ENCODE measurements around the gene SLC25A47. TPM values are rescaled to one million over a fixed set of nuclear protein-coding genes. Genes with fewer than 3 reads are reported as not detected.

SLC25A47 gene
- total RNA-seq, 4 donors from 2014 or later: 0.54 to 1.2 TPM; not detected in 2

GRCh38 chr14:100291305-100292075 is 31.6 kb upstream of the SLC25A47 start:
- Histone ChIP-seq H3K4me3 (no peak overlapping the region), H3K36me3 (peaks cover 0 to 17% (median 0%) of the 10 kb centered on the region in 3 donors), H3K27me3 (no peaks in the 10 kb centered on the region), H3K27ac (no peak overlapping the region), H3K9me3 (no peaks in the 10 kb centered on the region), H3K4me1 (peaks cover 0 to 8% (median 0%) of the 10 kb centered on the region in 4 donors)
- DNase-seq: peak in 1 of 3 donors; percentile 42
- TF ChIP-seq POLR2A (IDR thresholded peaks at IDR 0.05): no peak
- TF ChIP-seq, protein P1, sequence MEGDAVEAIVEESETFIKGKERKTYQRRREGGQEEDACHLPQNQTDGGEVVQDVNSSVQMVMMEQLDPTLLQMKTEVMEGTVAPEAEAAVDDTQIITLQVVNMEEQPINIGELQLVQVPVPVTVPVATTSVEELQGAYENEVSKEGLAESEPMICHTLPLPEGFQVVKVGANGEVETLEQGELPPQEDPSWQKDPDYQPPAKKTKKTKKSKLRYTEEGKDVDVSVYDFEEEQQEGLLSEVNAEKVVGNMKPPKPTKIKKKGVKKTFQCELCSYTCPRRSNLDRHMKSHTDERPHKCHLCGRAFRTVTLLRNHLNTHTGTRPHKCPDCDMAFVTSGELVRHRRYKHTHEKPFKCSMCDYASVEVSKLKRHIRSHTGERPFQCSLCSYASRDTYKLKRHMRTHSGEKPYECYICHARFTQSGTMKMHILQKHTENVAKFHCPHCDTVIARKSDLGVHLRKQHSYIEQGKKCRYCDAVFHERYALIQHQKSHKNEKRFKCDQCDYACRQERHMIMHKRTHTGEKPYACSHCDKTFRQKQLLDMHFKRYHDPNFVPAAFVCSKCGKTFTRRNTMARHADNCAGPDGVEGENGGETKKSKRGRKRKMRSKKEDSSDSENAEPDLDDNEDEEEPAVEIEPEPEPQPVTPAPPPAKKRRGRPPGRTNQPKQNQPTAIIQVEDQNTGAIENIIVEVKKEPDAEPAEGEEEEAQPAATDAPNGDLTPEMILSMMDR (IDR thresholded peaks at IDR 0.05): no peak

DNA sequence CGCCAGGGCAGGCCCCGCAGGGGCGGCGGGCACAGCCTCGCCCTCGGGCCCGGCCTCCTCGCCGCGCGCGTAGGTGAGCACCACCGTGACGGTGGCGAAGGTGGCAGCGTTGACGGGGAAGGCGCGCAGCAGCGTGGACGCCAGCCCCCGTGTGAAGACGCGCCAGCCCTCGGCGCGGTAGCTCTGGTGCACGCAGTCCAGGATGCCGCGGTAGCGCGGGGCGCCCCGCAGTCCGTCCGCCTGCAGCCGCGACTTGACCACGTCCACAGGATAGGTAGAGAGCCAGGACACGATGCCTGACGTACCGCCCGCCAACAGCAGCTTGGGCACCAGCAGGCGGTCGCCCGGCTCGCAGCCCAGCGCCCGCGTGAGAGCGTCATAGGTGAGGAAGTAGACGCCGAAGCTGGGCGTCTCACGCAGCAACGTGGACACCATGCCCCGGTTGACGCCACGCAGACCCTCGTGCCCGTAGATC is 30.8 kb upstream of the SLC25A47 start:
- H3K36me3 ChIP-seq: peaks cover 0 to 17% (median 0%) of the 10 kb centered on the region in 3 donors
- TF ChIP-seq, protein P1 (IDR thresholded peaks at IDR 0.05): no peak
- no peak for TF ChIP-seq POLR2A (IDR thresholded peaks at IDR 0.05)
- peak in 1 of 3 donors; percentile 30 for DNase-seq
- H3K27me3 ChIP-seq: no peaks in the 10 kb centered on the region
- H3K4me1 ChIP-seq: peaks cover 0 to 15% (median 2%) of the 10 kb centered on the region in 4 donors
- no peaks in the 10 kb centered on the region for H3K9me3 ChIP-seq
- no peak overlapping the region for H3K4me3 ChIP-seq
- no peak overlapping the region for H3K27ac ChIP-seq

- H3K4me3 ChIP-seq: no peak overlapping the region
- H3K27me3 ChIP-seq: no peaks in the 10 kb centered on the region
- peaks cover 0 to 21% (median 7%) of the 10 kb centered on the region in 4 donors for H3K4me1 ChIP-seq
- peak in 1 of 3 donors; percentile 41 for DNase-seq
- peaks cover 0 to 17% (median 0%) of the 10 kb centered on the region in 3 donors for H3K36me3 ChIP-seq
- TF ChIP-seq, protein P1 (IDR thresholded peaks at IDR 0.05): no peak
- no peak for TF ChIP-seq POLR2A (IDR thresholded peaks at IDR 0.05)
- H3K9me3 ChIP-seq: no peaks in the 10 kb centered on the region
- no peak overlapping the region for H3K27ac ChIP-seq
Observed at GRCh38 chr14:100292776-100293461, 30.2 kb upstream of the SLC25A47 start.

DNA sequence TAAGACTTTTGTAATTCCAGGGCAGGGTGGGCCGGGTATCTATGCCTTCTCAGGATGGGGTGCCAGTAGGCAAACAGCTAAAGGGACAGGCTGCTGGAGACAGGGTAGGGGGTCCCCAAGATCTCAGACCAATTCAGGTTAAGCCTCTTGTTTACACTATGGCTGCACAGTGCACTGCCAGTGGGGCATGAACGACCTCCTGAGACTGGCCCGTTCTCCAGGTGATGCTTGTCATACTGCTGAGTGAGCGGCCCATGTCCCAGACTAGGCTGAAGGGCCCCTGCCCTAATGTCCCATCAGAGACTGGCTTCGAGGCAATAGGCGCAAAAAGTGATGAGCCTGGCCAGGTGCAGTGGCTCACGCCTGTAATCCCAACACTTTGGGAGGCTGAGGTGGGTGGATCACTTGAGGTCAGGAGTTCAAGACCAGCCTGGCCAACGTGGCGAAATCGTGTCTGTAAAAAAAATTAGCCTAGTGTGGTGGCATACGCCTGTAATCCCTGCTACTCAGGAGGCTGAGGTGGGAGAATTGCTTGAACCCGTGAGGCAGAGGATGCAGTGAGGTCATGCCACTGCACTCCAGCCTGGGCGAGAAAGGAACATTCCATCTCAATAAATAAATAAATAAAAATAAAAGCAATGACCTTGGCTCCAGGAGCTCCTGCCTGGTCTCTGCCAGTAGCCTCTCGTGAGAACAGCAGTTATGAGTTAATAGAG is 29.5 kb upstream of the SLC25A47 start:
- Histone ChIP-seq H3K9me3 (no peaks in the 10 kb centered on the region), H3K27me3 (no peaks in the 10 kb centered on the region), H3K36me3 (peaks cover 0 to 17% (median 0%) of the 10 kb centered on the region in 3 donors), H3K4me3 (no peak overlapping the region), H3K4me1 (peaks cover 0 to 24% (median 8%) of the 10 kb centered on the region in 4 donors), H3K27ac (no peak overlapping the region)
- DNase-seq: no peak
- TF ChIP-seq POLR2A (IDR thresholded peaks at IDR 0.05): no peak
- TF ChIP-seq, protein P1 (IDR thresholded peaks at IDR 0.05): no peak

DNA sequence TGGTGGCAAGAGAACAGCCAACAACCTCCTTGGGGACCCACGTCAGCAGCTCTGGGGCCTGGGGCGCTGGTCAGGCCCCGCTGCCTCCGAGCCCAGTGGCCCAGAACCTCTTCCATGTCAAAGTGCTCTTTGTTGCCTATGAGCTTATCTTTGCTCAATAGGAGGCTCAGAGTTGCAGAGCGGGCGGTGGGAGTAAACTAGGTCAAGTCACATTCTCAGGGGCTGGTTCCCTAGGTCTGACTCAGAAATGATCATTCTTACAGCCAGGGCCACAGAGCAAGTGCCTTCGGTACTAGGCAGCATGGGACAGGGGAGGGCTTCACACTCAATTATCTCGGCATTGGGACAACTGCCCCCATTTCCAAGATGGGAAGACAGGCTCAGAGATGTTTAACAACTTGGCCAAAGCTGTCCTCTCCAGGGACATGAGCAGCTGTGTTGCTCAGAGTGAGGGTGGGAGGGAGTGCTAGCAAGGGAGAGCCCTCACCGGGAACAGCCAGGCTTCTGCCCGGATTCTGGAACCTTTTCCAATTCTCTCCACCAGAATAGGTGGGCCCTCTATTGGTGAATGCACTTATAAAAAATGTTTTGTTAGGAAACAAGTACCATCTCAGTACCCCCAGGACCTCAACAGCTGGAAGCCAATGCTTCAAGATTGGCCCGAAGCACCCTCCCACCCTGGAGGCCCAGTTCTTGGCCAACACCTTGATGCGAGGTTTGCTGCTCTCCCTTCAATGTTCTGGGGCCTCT is 28.8 kb upstream of the SLC25A47 start:
- Histone ChIP-seq H3K4me1 (peaks cover 0 to 24% (median 8%) of the 10 kb centered on the region in 4 donors), H3K27ac (no peak overlapping the region)
- no peak for DNase-seq

More for the DNA sequence above, 28.8 kb upstream of the SLC25A47 start:
- Histone ChIP-seq H3K4me3 (no peak overlapping the region), H3K36me3 (peaks cover 0 to 17% (median 0%) of the 10 kb centered on the region in 3 donors), H3K27me3 (no peaks in the 10 kb centered on the region), H3K9me3 (no peaks in the 10 kb centered on the region)
- TF ChIP-seq, protein P1 (IDR thresholded peaks at IDR 0.05): no peak
- no peak for TF ChIP-seq POLR2A (IDR thresholded peaks at IDR 0.05)

All from Peyer's patch (tissue), 4 donors.